HG02973 (cell line): ENCODE measurements around the gene SPTB.

ENCODE experiments used
- ATAC-seq: cut with Tn5 transposase; IDR thresholded peaks from one replicate; pipeline ENCODE4 v1.9.1; 2021; ENCODE audit warnings: moderate library complexity; ENCODE audit not compliant: unreplicated experiment

The SPTB gene

DNA sequence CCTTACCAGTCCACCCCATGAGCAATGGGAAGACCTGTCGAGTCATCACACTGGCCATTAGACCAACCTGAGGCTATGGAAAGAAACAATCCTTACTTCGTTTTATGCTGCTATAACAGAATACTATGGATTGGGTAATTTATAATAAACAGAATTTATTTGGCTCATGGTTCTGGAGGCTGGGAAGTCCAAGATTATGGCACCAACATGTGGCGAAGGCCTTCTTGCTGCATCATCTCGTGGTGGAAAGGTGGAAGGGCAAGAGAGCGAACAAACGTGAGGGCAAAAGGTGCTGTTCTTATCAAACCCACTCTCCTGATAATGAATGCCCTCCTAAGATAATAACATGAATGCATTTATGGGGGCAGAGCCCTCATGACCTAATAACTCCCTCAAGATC lies 9.6 kb upstream of the SPTB start:
- no peak for ATAC-seq

DNA sequence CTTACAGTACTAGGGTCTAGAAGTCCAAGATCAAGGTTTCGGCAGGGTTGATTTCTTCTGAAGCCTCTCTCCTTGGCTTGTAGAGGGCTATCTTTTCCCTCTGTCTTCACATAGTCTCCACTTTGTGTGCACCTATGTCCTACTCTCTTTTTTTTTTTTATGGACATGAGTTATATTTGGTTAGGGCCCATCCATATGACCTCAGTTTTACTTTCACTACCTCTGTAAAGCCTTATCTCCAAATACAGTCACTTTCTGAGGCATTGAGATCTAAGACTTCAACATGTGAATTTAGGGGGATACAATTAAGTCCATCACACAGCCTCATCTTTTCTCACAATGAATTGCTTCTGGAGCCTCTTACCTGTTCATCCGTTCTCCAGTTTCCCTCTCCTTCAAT lies 5.9 kb upstream of the SPTB start:
- no peak for ATAC-seq

DNA sequence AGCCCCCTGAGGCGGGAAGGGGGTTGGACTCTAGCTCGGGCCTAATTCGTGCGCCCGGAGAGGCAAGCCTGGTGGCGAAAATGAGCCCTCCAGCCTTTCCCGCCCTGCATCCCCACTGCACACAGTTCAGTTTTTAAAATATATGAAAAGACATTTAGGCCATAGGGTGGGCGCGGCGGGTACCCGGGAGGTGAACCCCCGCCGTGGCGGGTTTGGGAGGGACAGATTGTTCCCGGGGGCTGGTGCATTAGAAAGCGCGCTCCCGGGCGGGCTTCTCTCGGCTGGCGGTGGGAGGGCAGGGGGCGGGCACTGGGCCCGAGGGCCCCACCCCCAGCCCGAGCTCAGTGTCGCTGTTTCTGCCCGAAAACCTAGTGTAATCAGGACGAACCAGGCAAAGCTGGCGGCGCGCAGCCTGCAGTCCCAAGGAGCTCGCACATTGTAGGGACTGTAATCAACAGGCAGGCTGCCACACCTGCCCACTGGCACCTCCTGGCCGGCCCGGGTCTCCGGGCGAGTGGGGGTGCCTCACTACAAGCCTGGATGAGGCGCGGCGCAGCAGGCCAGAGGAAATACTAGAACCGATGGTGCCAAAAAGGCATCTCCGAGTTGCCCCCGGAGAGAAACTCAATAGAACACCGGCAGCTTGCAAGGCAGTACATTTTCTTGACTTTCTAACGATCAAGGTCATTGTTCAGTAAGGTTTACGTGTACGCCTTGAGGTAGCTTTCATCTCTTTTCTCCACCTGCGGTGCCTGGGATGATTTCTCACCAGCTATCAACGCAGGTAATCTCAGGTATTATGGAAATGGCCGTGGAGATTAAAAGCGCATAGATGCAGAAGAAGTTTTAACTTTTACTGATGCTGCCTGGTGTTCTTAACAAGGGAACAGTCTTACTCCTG lies 764 bp upstream of the SPTB start:
- ATAC-seq, result no peak

DNA sequence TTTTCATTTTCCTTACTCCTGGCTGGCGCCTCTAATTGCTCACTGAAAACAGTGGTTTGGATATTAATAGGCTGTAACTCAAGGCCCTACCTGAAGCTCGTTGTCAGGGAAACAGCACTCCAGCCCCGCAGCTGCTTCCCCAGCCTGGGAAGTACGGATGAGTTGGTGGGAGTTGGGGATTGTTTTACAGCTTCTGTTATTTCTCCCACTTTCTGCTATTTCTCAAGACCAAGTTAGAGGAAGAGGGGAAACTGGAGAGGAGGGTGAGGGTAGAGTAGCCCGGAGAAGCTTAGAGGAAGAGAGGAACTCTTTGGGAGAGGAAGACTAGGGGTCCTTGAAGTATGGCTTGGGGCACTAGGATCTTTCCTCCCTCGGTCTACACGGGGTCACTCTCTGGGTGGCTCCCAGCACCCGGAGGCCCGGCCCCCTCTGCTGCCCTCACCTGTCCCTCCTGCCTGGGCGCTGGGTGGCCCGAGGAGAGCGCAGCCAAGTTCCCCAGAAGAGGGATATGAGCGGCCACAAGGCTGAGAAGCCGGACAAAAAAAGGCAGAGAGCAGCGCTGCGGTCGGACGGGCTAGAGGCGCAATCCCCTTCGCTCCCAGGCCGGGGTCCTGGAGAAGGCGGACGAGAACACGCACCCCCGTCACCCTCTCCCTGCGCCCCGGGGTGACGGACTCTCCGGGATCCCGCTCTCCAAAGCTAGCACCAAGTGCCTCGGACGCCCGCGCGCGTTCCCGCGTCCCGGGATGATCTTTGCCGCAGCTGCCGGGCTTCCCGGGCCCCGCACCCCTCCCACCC lies 671 bp downstream of the SPTB start:
- ATAC-seq, result no peak

DNA sequence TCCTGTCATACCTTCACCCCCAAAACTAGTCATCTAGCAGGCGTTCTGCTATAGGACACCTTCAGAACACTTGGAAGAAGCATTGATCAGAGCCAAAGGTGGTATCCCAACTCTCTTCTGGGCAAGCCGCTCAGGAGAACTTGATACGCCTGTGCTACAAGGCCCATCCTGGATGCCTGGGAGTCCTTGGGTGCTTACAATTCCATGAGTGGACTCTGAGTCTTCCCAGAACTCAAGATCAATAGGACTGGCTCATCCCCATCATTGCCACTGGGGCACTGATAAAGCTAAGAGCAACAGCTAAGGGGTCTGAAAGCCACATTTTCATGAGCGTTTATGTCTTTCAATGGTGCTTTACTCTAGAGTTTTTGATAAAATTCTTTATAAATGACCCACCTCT lies 1.9 kb downstream of the SPTB start:
- ATAC-seq, result no peak

DNA sequence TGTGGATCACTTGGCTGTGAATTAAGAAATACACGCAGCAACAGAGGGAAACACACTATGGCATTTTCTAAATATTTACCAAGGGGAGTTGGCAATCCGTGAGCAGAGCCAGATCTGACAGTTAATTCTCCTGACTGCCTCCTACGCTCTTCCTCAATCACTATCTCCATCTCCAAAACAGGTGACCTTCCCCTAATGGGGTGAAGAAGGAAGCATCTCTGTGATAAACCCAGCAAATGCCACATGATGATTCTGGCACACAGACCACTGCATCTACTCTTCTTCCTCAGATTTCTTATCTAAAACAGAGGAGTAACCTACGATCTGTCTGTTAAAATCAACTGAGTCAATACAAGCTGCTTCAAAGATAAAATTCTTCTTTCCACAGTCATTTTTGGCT lies 4.4 kb downstream of the SPTB start:
- no peak for ATAC-seq

DNA sequence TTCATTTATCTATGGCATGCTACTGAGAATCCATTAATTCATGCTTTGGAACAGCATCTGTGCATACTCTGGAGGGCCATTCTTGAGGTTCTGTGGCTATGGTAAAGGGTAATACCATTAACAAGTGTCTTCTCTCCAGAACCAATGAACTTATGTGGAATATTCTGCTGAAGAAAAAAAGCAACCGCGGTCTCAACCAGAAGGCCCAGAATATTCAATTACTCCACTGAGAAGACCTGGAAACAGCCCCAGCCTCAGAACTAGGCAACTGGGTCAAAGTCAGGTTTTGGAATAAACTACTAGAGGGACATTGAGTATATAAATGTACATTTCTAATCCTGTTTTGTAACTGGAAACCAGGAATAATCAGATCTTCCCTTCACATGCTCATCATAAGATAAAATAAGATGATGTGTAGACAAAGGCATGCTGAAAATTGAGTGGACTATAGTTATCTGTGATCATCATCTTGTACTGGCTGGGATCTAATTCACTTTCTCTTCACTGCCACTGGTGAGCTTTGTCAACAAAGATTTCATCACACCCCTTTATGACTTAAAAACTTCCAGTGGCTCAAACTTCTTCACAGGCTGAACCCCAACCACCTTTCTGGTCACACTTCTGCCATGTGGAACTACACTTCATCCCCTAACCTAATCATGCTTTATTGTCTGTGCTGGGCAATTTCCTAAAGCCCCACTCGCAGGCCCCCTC lies 6.0 kb downstream of the SPTB start:
- no peak for ATAC-seq

DNA sequence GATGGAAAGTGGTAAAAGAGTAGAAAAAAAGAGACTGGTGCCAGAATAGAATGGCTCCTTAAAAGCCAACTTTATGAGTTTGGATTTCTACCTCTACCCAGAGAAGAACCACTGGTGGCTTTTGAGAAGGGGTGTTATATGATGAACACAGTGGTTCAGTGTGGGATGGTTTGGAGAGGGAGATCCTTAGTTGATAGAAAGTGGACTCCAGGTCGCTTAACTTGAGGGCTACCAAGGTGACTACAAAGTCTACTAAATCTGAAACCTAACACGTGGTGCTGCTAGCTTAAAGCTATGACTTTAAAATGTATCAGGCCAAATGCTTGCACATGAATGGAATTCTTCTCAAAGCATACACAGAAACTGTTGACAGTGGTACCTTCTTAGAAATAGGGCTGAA lies 8.4 kb downstream of the SPTB start:
- no peak for ATAC-seq

DNA sequence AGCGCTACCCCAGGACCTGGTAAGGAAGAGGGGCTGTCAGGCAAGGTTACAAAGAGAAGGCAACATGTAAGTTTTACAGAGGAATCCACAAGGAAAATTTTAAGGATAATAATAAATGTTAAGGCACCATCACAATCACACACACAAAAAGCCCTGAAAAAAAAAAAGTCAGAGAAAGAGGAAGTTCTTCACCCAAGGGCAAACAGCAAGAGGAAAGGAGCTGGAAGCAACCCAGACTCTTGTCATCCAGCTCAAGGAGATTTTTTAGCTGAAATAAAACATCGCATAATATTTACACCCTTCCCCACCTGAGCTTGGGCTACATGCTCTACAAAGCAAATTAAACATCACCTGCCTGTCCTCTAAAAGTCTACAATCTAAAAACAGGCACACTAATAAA lies 9.5 kb downstream of the SPTB start:
- ATAC-seq, result no peak

DNA sequence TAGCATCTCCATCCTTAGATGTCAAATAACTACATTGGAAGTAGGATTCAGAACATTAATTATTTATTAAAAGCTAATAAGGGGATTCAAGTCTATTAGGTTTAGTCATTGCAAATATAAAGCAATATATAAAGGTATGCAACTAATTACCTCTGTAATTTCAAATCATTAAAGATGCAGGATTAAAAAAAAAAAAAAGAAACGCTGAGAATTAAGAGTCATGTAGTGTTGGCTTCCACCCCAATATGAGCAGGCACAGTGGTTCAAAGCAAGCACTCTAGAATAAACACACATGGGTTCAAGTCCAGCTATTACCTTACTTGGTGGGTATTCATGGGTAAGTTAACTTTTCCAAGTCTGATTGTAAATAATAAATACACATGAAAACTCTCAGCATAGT lies 10.9 kb downstream of the SPTB start:
- no peak for ATAC-seq

DNA sequence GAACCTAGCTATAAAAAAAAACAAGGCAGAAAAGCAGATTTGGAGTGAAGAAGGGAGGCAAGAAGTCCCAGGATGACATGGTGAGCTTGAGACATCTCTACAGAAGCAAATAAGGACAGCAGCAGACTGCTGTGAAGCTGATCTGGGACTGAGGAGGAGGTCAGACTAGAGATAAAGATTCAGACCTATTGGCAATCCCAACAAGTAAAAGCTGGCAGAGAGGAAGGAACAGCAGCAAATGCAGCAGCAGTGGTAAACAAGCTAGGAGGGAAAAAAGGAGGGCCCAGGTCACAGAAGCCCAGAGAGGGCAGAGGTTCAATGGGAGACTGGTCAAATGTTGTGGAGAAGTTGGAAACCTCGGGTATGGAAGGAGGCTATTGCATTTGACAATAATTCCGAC lies 11.3 kb downstream of the SPTB start:
- no peak for ATAC-seq

DNA sequence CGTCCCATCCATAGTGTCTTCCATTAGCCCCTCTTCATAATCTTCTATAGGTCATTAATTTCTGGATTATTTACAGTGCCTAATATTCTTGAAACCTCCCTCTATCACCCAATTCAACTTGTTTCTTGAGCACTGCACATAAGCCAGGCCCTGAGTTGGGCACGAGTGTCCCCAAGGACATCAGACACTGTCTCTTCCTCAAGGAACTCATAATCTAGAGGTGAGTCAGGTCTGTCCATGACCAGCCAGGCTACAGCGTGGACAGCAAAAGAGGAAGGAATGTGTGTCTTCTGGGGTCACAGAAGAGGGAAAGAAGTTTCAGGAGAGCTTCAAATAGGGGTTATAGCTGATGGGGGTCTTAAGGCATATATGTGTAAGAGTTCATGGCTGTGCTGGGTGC lies 12.5 kb downstream of the SPTB start:
- no peak for ATAC-seq

DNA sequence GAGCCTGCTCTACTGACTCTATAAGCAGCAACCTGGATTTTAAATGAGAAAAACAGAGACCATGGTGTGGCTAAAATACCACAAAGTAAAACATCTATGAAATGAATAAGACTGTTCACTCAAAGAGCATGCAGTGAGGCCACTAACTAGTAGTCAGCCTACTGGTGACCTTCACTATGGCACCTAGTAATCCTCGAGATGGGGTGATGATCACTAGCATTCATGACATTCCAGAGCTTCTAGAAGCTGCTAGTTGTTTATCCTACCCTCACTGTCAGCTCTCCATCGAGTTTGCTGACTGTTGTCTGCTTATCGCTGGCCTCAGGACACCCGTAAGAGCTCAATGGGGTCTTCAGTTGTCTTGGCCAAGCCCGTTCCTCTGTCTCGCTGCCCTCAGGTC lies 13.7 kb downstream of the SPTB start:
- no peak for ATAC-seq

DNA sequence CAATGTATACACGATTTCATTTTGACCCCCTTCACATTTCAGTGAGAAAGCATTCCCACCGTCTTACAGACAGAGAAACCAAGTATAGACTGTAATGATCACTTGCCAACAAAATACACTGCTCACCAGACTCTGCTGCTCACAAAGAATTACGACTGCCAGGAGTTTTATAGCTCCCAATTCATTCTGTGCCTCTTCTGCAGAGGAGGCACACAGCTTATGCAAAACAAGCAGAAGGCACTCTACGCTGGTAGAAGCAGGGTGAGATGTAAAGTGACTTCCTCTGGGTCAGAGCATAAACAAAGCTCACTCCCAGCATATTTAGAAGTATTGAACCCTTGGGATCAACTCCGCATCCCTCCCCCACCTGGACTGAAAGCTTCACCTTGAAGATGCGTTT lies 14.6 kb downstream of the SPTB start:
- ATAC-seq, result no peak

DNA sequence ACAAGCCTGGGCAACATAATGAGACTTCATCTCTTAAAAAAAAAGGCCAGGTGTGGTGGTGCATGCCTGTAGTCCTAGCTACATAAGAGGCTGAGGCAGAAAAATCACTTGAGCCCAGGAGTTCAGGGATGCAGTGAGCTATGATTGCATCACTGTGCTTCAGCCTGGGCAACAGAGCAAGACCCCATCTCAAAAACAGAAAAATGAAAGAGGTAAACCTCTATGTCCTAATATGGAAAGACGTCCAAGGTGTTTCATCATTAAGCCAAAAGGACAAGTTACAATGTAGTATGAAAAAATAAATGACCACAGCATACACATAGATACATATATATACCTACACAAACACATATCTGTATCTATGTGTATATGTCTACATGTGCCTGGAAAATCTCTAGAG lies 15.4 kb downstream of the SPTB start:
- ATAC-seq, result no peak

DNA sequence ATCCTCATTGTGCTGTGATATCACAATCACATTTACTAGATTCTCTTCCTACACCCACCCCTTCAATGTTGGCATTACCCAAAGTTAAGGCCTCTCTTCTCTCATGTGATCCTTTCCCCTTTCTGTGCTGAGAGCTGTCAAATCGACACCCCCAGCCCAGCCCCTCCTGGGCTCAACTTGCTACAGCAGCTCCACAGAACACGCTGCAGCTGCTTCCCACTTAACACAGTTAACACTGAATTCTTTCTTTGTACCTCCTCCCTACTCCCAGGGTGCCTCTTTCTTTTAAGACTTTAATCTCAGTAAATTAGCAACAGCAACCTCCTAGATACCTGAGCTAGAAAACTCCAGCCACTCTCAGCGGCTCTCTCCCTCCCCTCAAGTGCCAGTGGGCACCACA lies 17.8 kb downstream of the SPTB start:
- no peak for ATAC-seq

DNA sequence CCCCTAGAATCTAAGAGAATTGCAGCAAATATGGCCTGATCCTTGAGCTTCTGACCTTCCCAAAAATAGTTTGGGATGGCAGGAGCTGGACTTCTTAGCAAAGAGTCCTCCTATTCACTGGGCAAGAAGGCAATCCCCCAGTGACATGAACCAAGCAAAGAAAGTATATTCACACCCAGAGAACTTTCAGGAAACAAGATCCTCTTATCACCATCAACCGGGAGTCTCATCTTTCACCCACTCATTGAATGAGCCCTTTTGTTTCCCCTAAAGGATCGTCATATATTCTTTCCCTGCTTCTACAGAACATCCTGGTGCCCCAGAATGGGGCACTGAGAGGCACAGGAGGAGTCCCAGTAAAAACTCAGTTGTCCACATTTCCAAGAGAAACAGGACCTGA lies 19.7 kb downstream of the SPTB start:
- ATAC-seq, result no peak

DNA sequence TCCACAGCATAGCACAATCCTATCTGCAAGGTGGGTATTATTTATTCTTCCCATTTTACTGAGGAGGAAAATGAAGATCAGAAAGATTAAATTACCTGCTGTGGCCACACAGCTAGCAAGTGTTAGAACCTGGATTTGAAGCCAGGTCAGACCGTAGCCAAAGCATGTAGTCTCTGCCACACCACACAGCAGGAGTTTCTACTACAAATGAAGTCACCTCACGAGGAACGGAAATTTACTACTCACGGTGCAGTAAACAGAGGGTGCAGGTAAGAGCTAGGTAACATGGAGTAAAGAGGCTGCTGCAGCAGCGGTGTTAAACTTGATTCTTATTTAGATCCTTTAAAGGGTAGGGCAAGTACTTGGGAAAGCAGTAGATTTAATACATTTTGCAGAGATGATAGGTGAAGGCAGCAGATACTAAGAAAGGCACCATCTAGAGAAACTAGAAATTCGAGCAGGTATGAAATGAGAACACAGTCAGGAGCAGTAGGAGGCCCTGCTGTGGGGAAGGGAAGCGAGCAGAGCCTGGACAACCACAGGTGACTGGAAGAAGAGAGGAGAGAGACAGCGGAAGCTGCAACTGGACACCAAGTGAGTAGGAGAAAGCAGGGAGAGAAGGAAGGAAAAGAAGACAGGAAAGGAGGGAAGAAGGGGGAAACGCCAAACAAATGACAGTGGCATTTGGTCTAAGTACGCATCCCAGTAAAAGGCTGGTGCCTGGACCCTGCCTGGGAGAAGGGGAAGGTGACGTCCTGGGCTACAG lies 21.5 kb downstream of the SPTB start:
- ATAC-seq, result no peak

DNA sequence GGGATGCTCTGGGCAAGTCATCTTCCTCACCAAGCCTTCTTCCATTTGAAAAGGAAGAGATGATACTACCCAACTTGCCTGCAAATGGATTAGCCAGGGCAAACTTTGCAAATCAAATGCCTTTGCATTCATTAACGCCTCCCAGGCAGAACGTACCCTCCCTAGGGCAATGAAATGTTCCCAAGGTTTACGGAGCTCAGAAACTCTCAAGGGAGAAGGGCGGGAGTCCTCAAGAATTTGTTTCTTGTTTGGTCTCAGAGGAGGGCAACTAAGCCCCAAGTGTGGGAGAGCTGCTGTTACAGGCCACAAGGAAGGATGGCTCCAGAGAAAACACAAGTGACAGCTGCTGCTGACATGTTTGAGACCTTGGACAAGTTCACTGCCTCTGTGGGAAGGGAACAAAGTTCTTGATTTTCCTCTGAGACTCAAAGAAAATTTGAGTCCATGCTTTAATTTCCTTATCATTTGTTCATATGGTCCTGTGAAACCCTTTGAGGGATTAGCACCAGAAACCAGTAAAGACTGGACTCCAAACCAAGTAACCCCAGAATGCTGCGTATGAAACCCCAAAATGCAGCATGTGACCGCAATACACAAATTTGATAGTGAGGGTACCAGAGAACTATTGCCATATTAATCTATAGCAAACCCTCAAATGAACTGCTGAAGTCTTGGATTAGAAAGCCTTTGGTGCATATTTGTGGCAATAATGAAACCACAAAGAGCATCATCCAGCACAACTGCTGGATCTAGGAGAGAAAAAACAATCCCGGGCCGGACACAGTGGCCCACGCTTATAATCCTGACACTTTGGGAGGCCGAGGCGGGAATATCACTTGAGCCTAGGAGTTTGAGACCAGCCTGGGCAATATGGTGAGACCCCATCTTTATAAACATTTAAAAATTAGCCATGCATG lies 22.9 kb downstream of the SPTB start:
- ATAC-seq, result no peak
